SK-N-SH treated with all-trans-retinoic acid at 6 μM for 48 hours (cell line): ENCODE measurements around the gene TAF4B.

Experiments
- ATAC-seq: fragments of 200-7000 bp; cut with Tn5 transposase; 3 replicates; pipeline ENCODE4 v1.9.1; 2020; ENCODE audit warnings: mild to moderate bottlenecking, moderate library complexity
- ARNTL ChIP-seq: fragments of 450-650 bp; formaldehyde crosslinking; IDR thresholded peaks from 2 replicates; pipeline ENCODE4 v1.5.0; 2020; ENCODE audit warnings: low read depth, mild to moderate bottlenecking, moderate library complexity, borderline replicate concordance
- BACH2 ChIP-seq: fragments of 250-450 bp; sonication (Bioruptor Pico); IDR thresholded peaks from 2 replicates; pipeline ENCODE4 v1.9.0; 2021; ENCODE audit warnings: mild to moderate bottlenecking, borderline replicate concordance
- CREB5 ChIP-seq: fragments of 250-450 bp; sonication (Bioruptor Pico); IDR thresholded peaks from 2 replicates; pipeline ENCODE4 v1.5.1; 2020; ENCODE audit warnings: low read depth, mild to moderate bottlenecking, moderate library complexity
- CSDC2 ChIP-seq: fragments of 250-450 bp; sonication (Bioruptor Pico); IDR thresholded peaks from 2 replicates; pipeline ENCODE4 v1.5.0; 2020; ENCODE audit warnings: mild to moderate bottlenecking, moderate library complexity
- CSRNP3 ChIP-seq: fragments of 250-450 bp; sonication (Bioruptor Pico); IDR thresholded peaks from 2 replicates; pipeline ENCODE4 v1.5.1; 2021; ENCODE audit warnings: mild to moderate bottlenecking, moderate library complexity
- ESRRG ChIP-seq: fragments of 250-450 bp; sonication (Bioruptor Pico); IDR thresholded peaks from 2 replicates; pipeline ENCODE4 v1.6.1; 2021; ENCODE audit warnings: mild to moderate bottlenecking
- GLIS3 ChIP-seq: fragments of 250-450 bp; sonication (Bioruptor Pico); IDR thresholded peaks from 2 replicates; pipeline ENCODE4 v1.5.0; 2020; ENCODE audit warnings: mild to moderate bottlenecking, moderate library complexity
- ISL1 ChIP-seq: fragments of 250-450 bp; sonication (Bioruptor Pico); IDR thresholded peaks from 2 replicates; pipeline ENCODE4 v2.1.2; 2022; ENCODE audit warnings: mild to moderate bottlenecking, moderate library complexity
- OSR1 ChIP-seq: fragments of 250-450 bp; sonication (Bioruptor Pico); IDR thresholded peaks from 2 replicates; pipeline ENCODE4 v1.8.0; 2022; ENCODE audit warnings: moderate library complexity, mild to moderate bottlenecking, inconsistent platforms
- PATZ1 ChIP-seq: fragments of 250-450 bp; sonication (Bioruptor Pico); IDR thresholded peaks from 2 replicates; pipeline ENCODE4 v1.8.0; 2020; ENCODE audit warnings: mild to moderate bottlenecking, moderate library complexity, borderline replicate concordance
- POU6F1 ChIP-seq: fragments of 250-450 bp; sonication (Bioruptor Pico); IDR thresholded peaks from 2 replicates; pipeline ENCODE4 v1.8.0; 2021; ENCODE audit warnings: low read depth, mild to moderate bottlenecking, moderate library complexity, borderline replicate concordance
- PPARA ChIP-seq: fragments of 250-450 bp; sonication (Bioruptor Pico); IDR thresholded peaks from 2 replicates; pipeline ENCODE4 v1.5.0; 2020; ENCODE audit warnings: mild to moderate bottlenecking, borderline replicate concordance
- RARB ChIP-seq: fragments of 250-450 bp; sonication (Bioruptor Pico); IDR thresholded peaks from 2 replicates; pipeline ENCODE4 v1.8.0; 2021; ENCODE audit warnings: mild to moderate bottlenecking, moderate library complexity
- SNAI2 ChIP-seq: fragments of 250-450 bp; sonication (Bioruptor Pico); IDR thresholded peaks from 2 replicates; pipeline ENCODE4 v1.5.0; 2020; ENCODE audit warnings: mild to moderate bottlenecking, moderate library complexity
- TCF4 ChIP-seq: fragments of 250-450 bp; sonication (Bioruptor Pico); IDR thresholded peaks from 2 replicates; pipeline ENCODE4 v1.8.0; 2021; ENCODE audit warnings: mild to moderate bottlenecking, moderate library complexity, borderline replicate concordance
- TOX ChIP-seq: fragments of 250-450 bp; sonication (Bioruptor Pico); IDR thresholded peaks from 2 replicates; pipeline ENCODE4 v1.8.0; 2021; ENCODE audit warnings: mild to moderate bottlenecking, moderate library complexity, borderline replicate concordance
- TSHZ2 ChIP-seq: fragments of 250-450 bp; sonication (Bioruptor Pico); IDR thresholded peaks from 2 replicates; pipeline ENCODE4 v1.5.0; 2020; ENCODE audit warnings: mild to moderate bottlenecking, moderate library complexity
- ZC3H10 ChIP-seq: fragments of 250-450 bp; sonication (Bioruptor Pico); IDR thresholded peaks from 2 replicates; pipeline ENCODE4 v1.5.1; 2021; ENCODE audit warnings: mild to moderate bottlenecking, moderate library complexity
- ZFP3 ChIP-seq: fragments of 250-450 bp; sonication (Bioruptor Pico); IDR thresholded peaks from 2 replicates; pipeline ENCODE4 v1.5.0; 2020; ENCODE audit warnings: mild to moderate bottlenecking, moderate library complexity
- ZFP30 ChIP-seq: fragments of 450-650 bp; formaldehyde crosslinking; IDR thresholded peaks from 2 replicates; pipeline ENCODE4 v1.5.0; 2022; ENCODE audit warnings: mild to moderate bottlenecking, moderate library complexity
- ZNF565 ChIP-seq: fragments of 450-650 bp; formaldehyde crosslinking; conservative IDR thresholded peaks from 2 replicates; pipeline ENCODE4 v1.5.0; 2020; ENCODE audit warnings: low read depth, mild to moderate bottlenecking, moderate library complexity
- ZNF70 ChIP-seq: fragments of 450-650 bp; formaldehyde crosslinking; IDR thresholded peaks from 2 replicates; pipeline ENCODE4 v1.5.0; 2020; ENCODE audit warnings: mild to moderate bottlenecking, moderate library complexity
- ZNF8 ChIP-seq: fragments of 450-650 bp; formaldehyde crosslinking; IDR thresholded peaks from 2 replicates; pipeline ENCODE4 v1.5.0; 2020; ENCODE audit warnings: mild to moderate bottlenecking, moderate library complexity

Gene TAF4B

GRCh38 chr18:26367425-26367824, 141.2 kb downstream of the TAF4B start:
- TF ChIP-seq CSRNP3 (CRISPR knock-in tag) (no peak), ZNF70 (no peak), CSDC2 (CRISPR knock-in tag) (no peak), ZC3H10 (no peak), ZFP30 (no peak), ESRRG (CRISPR knock-in tag) (no peak), ARNTL (no peak), TOX (CRISPR knock-in tag) (no peak), RARB (CRISPR knock-in tag) (no peak), POU6F1 (CRISPR knock-in tag) (no peak), TSHZ2 (CRISPR knock-in tag) (no peak), OSR1 (CRISPR knock-in tag) (no peak), ISL1 (no peak), SNAI2 (CRISPR knock-in tag) (no peak), GLIS3 (CRISPR knock-in tag) (no peak), ZNF8 (CRISPR knock-in tag) (no peak), PPARA (CRISPR knock-in tag) (no peak), BACH2 (no peak)

GRCh38 chr18:26370037-26370436, 143.8 kb downstream of the TAF4B start:
- no peak for TF ChIP-seq CSDC2 (CRISPR knock-in tag)
- TF ChIP-seq CSRNP3 (CRISPR knock-in tag) = no peak
- no peak for TF ChIP-seq RARB (CRISPR knock-in tag)
- TF ChIP-seq TCF4 (CRISPR knock-in tag) = no peak
- TF ChIP-seq ZFP3 (CRISPR knock-in tag) = no peak
- no peak for TF ChIP-seq ARNTL
- no peak for TF ChIP-seq PATZ1
- no peak for TF ChIP-seq ZFP30
- no peak for TF ChIP-seq TSHZ2 (CRISPR knock-in tag)
- TF ChIP-seq TOX (CRISPR knock-in tag) = no peak
- TF ChIP-seq PPARA (CRISPR knock-in tag) = no peak
- TF ChIP-seq CREB5 (CRISPR knock-in tag) = no peak
- TF ChIP-seq ZNF565 = no peak
- TF ChIP-seq ZNF8 (CRISPR knock-in tag) = no peak
- TF ChIP-seq ESRRG (CRISPR knock-in tag) = no peak
- no peak for TF ChIP-seq ZNF70
- TF ChIP-seq ZC3H10 = no peak
- no peak for ATAC-seq

More at GRCh38 chr18:26367425-26367824, 141.2 kb downstream of the TAF4B start:
- ATAC-seq = no peak
